Measurements from ENCODE around the gene ITGB5.

The ITGB5 gene

DNA sequence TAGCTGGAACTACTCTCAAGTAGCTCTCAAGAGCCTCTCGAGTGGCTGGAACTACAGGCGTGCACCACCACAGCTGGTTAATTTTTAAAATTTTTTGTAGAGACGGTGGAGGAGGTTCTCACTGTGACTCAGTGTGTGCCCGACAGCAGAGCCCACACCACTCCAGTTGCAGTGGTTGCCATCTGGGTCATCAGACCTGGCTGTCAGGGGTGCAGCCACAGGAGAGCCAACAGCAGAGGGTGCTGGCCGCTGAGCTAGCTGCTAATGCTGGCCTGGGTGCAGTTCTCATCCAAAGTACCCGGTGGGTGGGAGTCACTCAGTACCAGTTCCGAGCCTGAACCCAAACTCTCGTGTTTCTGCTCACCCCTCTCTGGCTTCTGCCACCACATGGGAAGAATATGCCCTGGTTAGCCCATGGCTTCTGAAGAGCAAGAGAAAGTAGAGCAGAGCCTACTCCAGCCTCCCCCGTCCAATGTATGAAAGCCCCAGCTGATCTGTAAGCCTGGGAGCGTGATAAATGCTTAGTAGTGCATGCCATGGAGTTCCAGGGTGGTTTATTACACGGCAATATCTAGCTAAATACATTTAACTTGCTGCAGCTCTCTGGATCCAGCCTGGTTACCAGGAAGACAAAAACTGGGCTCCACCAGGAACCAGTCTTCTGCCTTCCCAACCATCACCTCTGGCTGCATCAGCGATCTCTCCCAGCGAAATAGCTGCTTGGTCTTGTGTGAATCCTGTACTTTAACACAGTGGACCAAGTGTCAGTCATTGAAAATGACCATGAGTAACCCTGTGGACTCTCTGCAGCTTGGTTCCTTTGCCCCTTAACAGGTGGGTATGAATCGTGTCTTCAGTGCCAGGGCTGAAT is 139.8 kb downstream of the ITGB5 start:
- DNase-seq, result no peak

DNA sequence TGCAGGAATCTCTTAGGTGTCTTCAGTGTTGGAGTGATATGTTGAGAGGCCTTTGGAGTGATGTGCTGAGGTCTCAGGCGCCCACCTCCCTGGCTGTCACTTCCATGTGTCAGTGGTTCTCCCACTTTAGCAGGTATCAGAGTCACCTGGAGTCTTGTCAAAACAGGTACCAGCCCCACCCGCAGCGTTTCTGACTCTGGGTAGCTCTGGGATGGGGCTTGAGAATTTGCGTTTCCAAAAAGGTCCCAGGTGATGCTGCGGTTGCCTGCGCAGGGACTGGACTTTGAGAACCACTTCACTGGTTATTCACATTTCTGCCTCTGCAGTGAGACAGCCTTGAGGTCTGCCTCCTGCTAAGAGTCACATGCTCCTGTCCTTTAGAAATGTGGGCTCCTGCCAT is 141.4 kb downstream of the ITGB5 start:
- no peak for DNase-seq

DNA sequence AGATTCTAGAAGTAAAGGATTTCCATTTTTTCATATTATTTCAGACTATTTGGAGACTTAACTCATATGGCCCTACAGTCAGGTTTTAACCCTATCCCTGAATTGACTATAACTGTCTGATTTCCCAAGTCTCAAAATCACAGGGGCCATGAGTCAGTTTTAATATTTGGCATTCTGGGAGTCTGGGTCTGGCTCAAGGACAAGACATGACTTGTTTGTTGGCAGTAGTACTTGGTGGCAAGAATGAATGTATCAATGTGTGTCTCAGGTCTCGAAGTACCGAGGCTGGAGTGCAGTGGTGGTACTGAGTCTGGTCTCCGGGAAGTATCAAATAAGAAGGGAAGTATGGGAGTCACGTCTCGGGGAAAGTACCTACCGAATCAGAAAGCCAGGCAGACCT is 146.1 kb downstream of the ITGB5 start:
- DNase-seq, result peak; percentile 17 to 37 (median 23)

DNA sequence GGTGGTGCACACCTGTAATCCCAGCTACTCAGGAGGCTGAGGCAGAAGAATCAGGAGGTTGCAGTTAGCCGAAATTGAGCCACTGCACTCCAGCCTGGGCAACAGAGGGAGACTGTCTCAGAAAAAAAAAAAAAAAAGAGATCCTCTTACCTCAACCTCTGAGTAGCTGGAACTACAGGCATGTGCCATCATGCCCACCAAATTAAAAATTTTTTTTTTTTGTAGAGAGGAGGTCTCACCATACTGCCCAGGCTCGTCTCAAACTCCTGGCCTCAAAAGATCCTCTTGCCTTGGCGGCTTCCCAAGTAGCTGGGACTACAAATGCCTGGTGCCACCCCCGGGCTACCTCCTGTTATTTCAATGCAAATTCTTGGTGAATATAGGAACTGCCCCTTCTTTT is 155.4 kb downstream of the ITGB5 start:
- no peak for DNase-seq

DNA sequence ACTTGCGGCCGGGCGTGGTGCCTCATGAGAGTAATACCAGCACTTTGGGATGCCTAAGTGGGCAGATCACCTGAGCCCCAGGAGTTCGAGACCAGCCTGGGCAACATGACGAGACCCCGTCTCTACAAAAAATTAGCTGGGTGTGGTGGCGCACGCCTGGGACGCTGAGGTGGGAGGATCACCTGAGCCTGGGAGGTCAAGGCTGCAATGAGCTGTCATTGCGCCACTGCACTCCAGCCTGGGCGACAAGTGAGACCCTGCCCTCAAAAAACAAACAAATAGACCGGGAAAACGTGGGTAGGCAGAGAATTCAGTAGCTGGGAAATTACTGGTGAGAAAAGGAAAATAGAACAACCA is 156.2 kb downstream of the ITGB5 start:
- DNase-seq, result no peak

DNA sequence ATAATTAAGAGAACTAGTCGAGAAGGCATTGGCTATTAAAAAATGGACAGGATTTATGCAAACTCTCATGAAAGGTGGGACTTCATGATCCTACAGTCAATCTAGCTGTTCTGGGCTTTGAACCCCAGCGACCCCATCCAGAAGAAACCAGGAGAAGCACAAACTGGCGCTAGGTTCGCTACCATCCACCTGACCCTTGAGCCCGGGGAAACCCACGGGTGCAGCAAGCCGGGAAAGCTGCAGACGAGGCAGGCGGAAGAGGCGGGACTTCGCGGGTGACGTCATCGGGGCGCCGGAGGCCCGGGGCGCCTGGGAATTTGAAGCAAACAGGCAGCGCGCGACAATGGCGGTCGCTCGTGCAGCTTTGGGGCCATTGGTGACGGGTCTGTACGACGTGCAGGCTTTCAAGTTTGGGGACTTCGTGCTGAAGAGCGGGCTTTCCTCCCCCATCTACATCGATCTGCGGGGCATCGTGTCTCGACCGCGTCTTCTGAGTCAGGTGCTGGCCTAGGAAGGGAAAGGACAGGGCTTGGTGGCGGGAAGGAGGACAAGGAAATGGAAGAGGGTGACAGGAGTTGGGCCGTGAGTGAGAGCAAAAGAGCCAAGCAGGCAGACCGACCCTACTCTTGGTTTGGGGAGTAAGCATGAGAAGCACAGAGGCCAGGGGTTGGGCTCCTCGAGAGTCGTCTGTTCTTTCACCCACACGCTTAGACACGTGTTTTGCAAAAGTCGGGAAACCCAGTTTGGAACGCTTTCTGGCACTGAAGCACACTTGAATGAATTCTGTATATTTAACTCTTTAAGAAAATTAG is 156.8 kb downstream of the ITGB5 start, which contains the start of gene UMPS:
UMPS (plus strand) TSS at position 324 of the 812 bp plus-strand sequence; CDS start at position 344, 20 bp downstream.
- peak; percentile 93 to 95 (median 94) for DNase-seq

DNA sequence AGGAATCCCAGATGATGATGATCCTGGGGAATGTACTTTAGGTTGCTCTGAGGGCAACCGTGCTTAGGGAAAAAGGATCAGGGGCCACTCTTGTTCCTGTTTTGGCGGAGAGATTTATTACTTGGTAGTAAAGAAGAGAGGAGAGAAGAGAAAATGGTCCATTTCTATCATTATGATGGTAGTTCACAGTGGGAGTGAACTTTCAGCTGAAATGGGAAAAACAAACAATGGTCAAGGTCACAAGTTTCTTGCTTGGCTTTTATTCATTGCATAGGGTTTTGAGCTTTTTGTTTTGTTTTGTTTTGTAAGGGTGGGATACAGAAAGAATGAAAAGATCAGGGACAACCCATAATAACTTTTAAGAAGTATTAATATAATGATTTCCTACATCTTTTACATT is 164.6 kb downstream of the ITGB5 start:
- no peak for DNase-seq

DNA sequence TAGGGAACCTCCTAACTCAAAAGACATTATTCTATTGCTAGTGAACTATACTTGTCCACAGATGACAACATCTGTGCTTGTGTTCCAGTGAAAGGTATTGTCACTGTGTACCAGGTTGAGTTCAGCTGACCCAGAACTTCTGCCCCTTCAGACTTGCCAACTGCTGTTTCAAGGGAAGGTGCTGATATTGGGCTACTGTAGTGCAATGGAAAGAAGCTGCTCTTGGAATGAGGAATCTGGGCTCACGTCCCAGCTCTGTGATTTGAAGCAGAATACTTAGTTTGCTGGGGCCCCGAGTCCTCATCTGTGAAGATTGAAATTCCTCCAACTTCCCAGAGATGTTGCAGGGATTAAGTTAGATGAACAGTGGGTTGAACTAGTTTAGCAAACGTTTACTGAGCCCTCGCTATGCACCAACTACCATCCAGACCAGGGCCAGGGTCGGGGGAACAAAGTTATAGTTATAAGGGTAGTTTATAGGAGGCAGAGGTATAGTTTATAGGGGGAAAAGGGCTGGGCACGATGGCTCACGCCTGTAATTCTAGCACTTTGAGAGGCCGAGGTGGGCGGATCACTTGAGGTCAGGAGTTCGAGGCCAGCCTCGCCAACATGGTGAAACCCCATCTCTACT is 172.8 kb downstream of the ITGB5 start:
- no peak for DNase-seq
